GM12801 (cell line): ENCODE results near the gene CACNA2D1.

Source experiments
- TF ChIP-seq, protein P1 (sequence below): IDR thresholded peaks from one replicate; pipeline ENCODE4 v1.5.1; 2011; ENCODE audit warnings: control low read depth; ENCODE audit not compliant: insufficient read length; ENCODE audit errors: extremely low read depth

CACNA2D1 gene

DNA sequence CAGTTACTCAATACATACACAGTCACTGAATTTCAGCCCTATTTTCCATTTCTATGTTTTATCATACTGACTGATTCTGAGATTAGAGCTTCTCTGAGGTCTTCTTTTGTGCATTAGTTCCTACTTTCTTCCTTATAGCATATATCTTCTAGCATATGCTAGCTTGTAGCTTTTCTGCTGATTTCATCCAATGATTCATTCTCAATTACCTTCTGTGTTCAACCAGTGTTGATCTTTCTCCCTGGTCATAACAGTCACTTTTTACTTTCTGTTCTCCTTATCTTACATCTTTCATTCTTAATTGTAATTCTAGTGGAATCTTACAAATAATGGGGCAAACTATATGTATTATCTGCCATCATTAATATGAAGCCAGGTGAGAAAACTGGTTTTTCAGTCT is 514.2 kb downstream of the CACNA2D1 start:
- TF ChIP-seq, protein P1, sequence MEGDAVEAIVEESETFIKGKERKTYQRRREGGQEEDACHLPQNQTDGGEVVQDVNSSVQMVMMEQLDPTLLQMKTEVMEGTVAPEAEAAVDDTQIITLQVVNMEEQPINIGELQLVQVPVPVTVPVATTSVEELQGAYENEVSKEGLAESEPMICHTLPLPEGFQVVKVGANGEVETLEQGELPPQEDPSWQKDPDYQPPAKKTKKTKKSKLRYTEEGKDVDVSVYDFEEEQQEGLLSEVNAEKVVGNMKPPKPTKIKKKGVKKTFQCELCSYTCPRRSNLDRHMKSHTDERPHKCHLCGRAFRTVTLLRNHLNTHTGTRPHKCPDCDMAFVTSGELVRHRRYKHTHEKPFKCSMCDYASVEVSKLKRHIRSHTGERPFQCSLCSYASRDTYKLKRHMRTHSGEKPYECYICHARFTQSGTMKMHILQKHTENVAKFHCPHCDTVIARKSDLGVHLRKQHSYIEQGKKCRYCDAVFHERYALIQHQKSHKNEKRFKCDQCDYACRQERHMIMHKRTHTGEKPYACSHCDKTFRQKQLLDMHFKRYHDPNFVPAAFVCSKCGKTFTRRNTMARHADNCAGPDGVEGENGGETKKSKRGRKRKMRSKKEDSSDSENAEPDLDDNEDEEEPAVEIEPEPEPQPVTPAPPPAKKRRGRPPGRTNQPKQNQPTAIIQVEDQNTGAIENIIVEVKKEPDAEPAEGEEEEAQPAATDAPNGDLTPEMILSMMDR, result no peak

DNA sequence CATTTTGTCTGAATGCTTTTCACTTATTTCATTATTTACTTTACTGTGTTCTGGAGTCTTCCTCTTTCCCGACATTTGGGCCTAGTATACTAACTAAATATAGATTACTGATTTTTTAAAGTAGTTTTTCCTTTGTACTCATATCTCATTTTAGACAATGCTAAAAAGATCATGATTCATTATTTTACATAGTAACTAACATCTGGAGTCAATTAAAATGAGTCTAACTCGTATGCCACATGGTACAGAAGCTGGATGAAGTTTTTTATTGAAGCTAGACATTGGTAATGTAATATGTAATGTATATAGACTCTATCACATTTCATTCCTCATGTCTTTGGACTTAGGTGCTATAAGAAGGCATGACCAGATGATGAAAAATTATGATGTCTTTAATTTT is 517.4 kb downstream of the CACNA2D1 start:
- TF ChIP-seq, protein P1, result no peak

DNA sequence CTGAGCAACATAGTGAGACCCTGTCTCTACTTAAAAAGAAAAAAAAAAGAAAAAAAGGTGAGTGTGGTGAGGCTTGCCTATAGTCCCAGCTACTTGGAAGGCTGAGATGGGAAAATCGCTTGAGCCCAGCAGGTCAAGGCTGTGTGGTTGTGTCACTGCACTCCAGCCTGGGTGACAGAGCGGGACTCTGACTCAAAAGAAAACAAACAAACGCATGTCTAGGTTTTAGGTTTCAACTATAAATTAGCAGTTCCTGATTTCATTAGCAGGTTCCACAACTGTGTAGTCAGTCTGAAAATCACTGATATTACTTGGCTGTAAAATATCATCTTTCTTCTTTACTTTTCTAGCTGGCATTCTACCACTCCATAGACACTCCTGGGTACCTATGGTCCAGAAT is 518.0 kb downstream of the CACNA2D1 start:
- TF ChIP-seq, protein P1, result no peak

DNA sequence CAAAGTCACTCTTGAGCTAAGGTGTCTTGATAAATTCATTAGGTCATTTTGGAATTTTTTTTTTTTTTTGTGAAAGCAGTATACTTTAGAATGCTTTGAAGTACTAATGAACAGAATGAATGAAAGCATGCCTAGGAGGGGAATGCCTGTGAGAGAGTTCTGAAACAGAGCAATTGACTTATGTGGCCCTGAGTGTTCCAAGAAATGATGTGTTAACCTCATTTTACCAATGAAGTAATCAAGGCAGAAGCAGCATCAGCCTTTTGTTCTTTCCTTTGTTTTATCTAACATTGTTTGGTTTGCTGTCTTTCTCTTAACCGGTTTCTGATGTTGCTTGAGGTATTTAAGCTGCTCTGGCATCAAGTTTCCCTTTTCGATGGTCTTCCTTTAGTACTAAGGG is 519.1 kb downstream of the CACNA2D1 start:
- TF ChIP-seq, protein P1, result no peak

DNA sequence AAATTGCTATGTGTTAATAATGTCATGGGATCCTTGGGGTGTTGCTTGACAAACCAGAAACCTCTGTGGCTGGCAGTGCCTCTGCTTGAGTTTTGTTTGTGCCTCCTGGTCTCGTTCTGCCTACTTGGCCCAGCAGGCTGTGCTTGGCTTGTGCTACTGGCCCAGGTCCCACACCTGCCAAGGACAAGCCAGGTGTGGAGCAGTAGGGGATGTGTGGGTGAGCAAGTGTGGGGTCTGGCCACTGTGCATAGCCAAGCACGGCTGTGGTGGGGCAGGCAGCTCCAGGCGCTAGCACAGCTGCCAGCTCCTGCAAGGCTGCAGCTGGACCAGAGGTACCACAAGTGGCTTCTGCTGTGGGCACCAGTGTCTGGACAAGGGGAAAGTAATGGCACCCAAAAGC is 524.1 kb downstream of the CACNA2D1 start:
- TF ChIP-seq, protein P1, result no peak

DNA sequence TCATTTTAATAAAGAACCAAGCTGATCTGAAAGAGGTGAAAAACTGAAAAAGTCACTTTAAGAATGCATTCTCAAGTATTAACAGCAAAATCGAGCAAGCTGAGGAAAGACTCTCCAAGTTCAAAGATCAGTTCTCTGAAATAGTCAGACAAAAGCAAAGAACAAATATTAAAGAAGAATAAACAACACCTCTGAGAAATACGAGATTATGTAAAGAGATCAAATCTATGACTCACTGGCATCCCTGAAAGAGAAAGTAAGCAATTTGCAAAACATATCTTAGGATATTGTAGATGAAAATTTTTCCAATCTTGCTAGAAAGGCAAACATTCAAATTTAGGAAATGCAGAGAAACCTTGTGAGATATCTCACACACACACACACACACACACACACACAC is 535.4 kb downstream of the CACNA2D1 start:
- TF ChIP-seq, protein P1, result no peak

DNA sequence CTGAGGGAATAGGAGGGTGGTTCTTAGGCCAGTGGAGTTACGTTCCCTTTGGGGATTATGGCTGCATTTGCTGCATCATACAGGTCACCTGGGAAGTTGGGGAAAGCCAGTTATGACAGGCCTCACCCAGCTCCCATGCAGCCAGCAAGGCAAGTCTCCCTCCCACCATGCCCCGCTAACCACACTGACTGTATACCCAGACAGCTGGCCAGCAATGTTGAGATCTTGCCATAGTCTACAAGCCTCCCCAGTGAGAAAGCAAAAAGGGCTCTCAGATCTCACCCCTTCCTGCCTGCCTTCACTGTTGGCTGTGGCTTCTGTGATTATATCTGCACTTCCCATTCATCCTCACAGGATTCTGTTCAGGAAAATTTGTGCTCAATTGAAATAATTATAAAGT is 540.5 kb downstream of the CACNA2D1 start:
- TF ChIP-seq, protein P1, result no peak

DNA sequence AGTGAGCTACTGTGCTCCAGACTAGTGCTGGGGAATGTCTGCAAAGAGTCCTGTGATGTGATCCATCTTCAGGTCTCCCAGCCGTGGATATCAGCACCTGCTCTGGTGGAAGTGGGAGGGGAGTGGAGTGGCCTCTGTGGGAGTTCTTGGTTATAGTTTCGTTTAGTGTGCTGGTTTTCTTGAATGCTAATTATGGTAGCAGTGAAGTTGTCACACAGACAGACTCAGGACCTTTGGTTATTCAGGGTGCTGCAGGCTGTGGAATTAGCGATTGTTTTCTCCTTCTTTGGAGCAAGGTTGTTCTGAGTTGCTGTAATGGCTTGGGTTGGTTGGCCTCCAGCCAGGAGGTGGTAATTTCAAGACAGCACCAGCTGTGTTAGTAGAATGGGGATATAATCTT is 541.0 kb downstream of the CACNA2D1 start:
- TF ChIP-seq, protein P1, result no peak
